Kidney (tissue), 14 donors: ENCODE measurements around the gene ZNF883. TPM values are rescaled to one million over a fixed set of nuclear protein-coding genes. Genes with fewer than 3 reads are reported as not detected.

ENCODE experiments used
- DNase-seq, 5 donors: peaks; one replicate each; pipeline ENCODE4 v3.0.0-alpha.2; 2013 to 2020
- FAIRE-seq: peaks from 2 replicates; lab custom pipeline; 2012; peaks lifted over from hg19 to GRCh38; lab: Jason Lieb, UNC
- H3K27ac ChIP-seq, 2 donors: one replicate each; pipeline ENCODE4 v1.7.0; 2013; ENCODE audit warnings: low read depth in 2 of 2, low read length in 2 of 2, inconsistent platforms in 1 of 2
- H3K27me3 ChIP-seq: one replicate; pipeline ENCODE4 v1.7.1; 2013; ENCODE audit warnings: low read length, inconsistent platforms; ENCODE audit not compliant: control insufficient read depth, insufficient read depth
- H3K36me3 ChIP-seq, 3 donors: one replicate each; pipeline versions ENCODE4 v1.7.0 to v1.7.1; 2013; ENCODE audit warnings: low read length in 3 of 3, control low read depth in 1 of 3, inconsistent platforms in 1 of 3; ENCODE audit not compliant: insufficient read depth in 3 of 3, control insufficient read depth in 2 of 3
- H3K4me1 ChIP-seq, 3 donors: one replicate each; pipeline versions ENCODE4 v1.7.0 to v1.7.1; 2013; ENCODE audit warnings: low read length in 3 of 3, inconsistent platforms in 1 of 3, low read depth in 1 of 3; ENCODE audit not compliant: control insufficient read depth in 2 of 3, insufficient read depth in 2 of 3
- H3K4me3 ChIP-seq, 3 donors: one replicate each; pipeline versions ENCODE4 v1.7.0 to v1.8.1; 2013; ENCODE audit warnings: low read length in 3 of 3, control low read depth in 1 of 3, inconsistent platforms in 1 of 3
- H3K9ac ChIP-seq, 3 donors: one replicate each; pipeline versions ENCODE4 v1.7.0 to v1.7.1; 2013; ENCODE audit warnings: low read length in 3 of 3, control low read depth in 1 of 3, inconsistent platforms in 1 of 3
- H3K9me3 ChIP-seq, 3 donors: one replicate each; pipeline versions ENCODE4 v1.7.0 to v1.7.1; 2013; ENCODE audit warnings: low read length in 3 of 3, control low read depth in 1 of 3, inconsistent platforms in 1 of 3; ENCODE audit not compliant: control insufficient read depth in 2 of 3, insufficient read depth in 1 of 3
- CTCF ChIP-seq: IDR thresholded peaks from 3 replicates; pipeline ENCODE4 v1.5.1; 2012; ENCODE audit warnings: mild to moderate bottlenecking, moderate library complexity, borderline replicate concordance; ENCODE audit not compliant: insufficient read depth; ENCODE audit errors: extremely low read depth
- intact Hi-C: fragments of 100-400 bp; cut with DNase I; formaldehyde crosslinking; loops from one replicate; pipeline ENCODE4 v1.11.1; 2022
- polyA plus RNA-seq: library from polyadenylated mRNA; stranded (reverse); fragments of 350-450 nt; fragmentation: Illumina TruSeq; extraction: RNeasy Lipid Tissue Mini Kit (QIAGEN cat#74804); gene quantifications from one replicate; pipeline ENCODE4 v1.2.3, GENCODE V29; 2014; ENCODE audit warnings: low read depth, low replicate concordance; ENCODE audit not compliant: insufficient read depth
- total RNA-seq: library from RNA; stranded (reverse); fragmentation: NEBNext Ultra II Directional; extraction: Animal tissue kit (Norgen Biotek cat#: 25700); gene quantifications from one replicate; pipeline ENCODE4 v1.2.1, GENCODE V29; 2021
- donor health status: control.
- donor health status: control.
- donor health status: control.
- donor health status: control.
- donor health status: control.
- donor health status: DM: yes; HTN: yes; CAD: no.
- donor health status: Normal renal cell carcinoma (clear cell type).

The ZNF883 gene
- total and polyA plus RNA-seq, 2 donors from 2014 or later, result 2.9 to 3.0 TPM

GRCh38 chr9:112917047-112917986 lies 94.7 kb downstream of the ZNF883 start:
- H3K9ac ChIP-seq, result no peak overlapping the region
- no peak for FAIRE-seq
- no peak for TF ChIP-seq CTCF
- H3K9me3 ChIP-seq, result no peaks in the 10 kb centered on the region
- H3K4me1 ChIP-seq, result no peaks in the 10 kb centered on the region
- no peak overlapping the region for H3K4me3 ChIP-seq
- intact Hi-C loops, result no loop called here
- H3K27me3 ChIP-seq, result no peaks in the 10 kb centered on the region
- H3K36me3 ChIP-seq, result no peaks in the 10 kb centered on the region
- H3K27ac ChIP-seq, result no peak overlapping the region
- no peak for DNase-seq

GRCh38 chr9:112914524-112914923 lies 97.5 kb downstream of the ZNF883 start:
- no peaks in the 10 kb centered on the region for H3K36me3 ChIP-seq
- FAIRE-seq (no peak), DNase-seq (no peak)
- H3K9ac ChIP-seq, result no peak overlapping the region
- intact Hi-C loops, result no loop called here
- H3K9me3 ChIP-seq, result no peaks in the 10 kb centered on the region
- no peak overlapping the region for H3K27ac ChIP-seq
- TF ChIP-seq CTCF, result no peak
- no peaks in the 10 kb centered on the region for H3K4me1 ChIP-seq
- no peaks in the 10 kb centered on the region for H3K27me3 ChIP-seq
- H3K4me3 ChIP-seq, result no peak overlapping the region

- DNase-seq (no peak), FAIRE-seq (no peak)
- no peak overlapping the region for H3K4me3 ChIP-seq
- H3K9me3 ChIP-seq, result no peaks in the 10 kb centered on the region
- no peaks in the 10 kb centered on the region for H3K27me3 ChIP-seq
- no peak overlapping the region for H3K9ac ChIP-seq
- no peak overlapping the region for H3K27ac ChIP-seq
- H3K36me3 ChIP-seq, result no peaks in the 10 kb centered on the region
- no peaks in the 10 kb centered on the region for H3K4me1 ChIP-seq
- no peak for TF ChIP-seq CTCF
- intact Hi-C loops, result no loop called here
Measured at GRCh38 chr9:112913326-112913725, 98.7 kb downstream of the ZNF883 start.
